Esophagus muscularis mucosa (tissue), 4 donors: ENCODE measurements around the gene GADD45GIP1. TPM values are rescaled to one million over a fixed set of nuclear protein-coding genes. Genes with fewer than 3 reads are reported as not detected.

Source experiments
- DNase-seq: peaks from one replicate; pipeline ENCODE4 v3.0.0-alpha.2; 2017; ENCODE audit errors: extremely low spot score
- H3K27ac ChIP-seq, 4 donors: fragments of 200-600 bp; sonication (generic); replicated peaks in 1 of 4; 1 replicate in 3 of 4; 2 replicates in 1 of 4; pipeline ENCODE4 v1.5.1; 2016 to 2019; ENCODE audit warnings: mild to moderate bottlenecking in 1 of 4
- H3K27me3 ChIP-seq, 4 donors: fragments of 200-600 bp; sonication (generic); one replicate each; pipeline versions ENCODE4 v1.5.1 to v1.6.0; 2016 to 2019
- H3K36me3 ChIP-seq, 4 donors: fragments of 200-600 bp; sonication (generic); one replicate each; pipeline ENCODE4 v1.5.1; 2016 to 2019
- H3K4me1 ChIP-seq, 4 donors: fragments of 200-600 bp; sonication (generic); one replicate each; pipeline ENCODE4 v1.5.1; 2016 to 2019
- H3K4me3 ChIP-seq, 4 donors: fragments of 200-600 bp; sonication (generic); 1 replicate in 2 of 4; 2 replicates in 2 of 4; pipeline ENCODE4 v1.5.1; 2016 to 2019; ENCODE audit warnings: mild to moderate bottlenecking in 4 of 4, moderate library complexity in 1 of 4
- H3K9me3 ChIP-seq, 4 donors: fragments of 200-600 bp; sonication (generic); 1 replicate in 3 of 4; 2 replicates in 1 of 4; pipeline ENCODE4 v1.5.1; 2016 to 2019
- EP300 ChIP-seq: sonication (generic); formaldehyde crosslinking; IDR thresholded peaks from one replicate; pipeline ENCODE4 v1.6.1; 2017; ENCODE audit warnings: antibody characterized with exemption
- POLR2A ChIP-seq: fragments of 450-650 bp; IDR thresholded peaks from one replicate; pipeline ENCODE4 v1.6.1; 2017; ENCODE audit warnings: antibody characterized with exemption, moderate library complexity, mild to moderate bottlenecking, low read depth
- POLR2AphosphoS5 ChIP-seq, 2 donors: sonication (generic); formaldehyde crosslinking; IDR thresholded peaks; one replicate each; pipeline ENCODE4 v1.6.1; 2017; ENCODE audit warnings: antibody characterized with exemption in 2 of 2
- WGBS: methylation state at CpG from one replicate; pipeline ENCODE4 v1.1.5; 2018; 5-methylcytosine and 5-hydroxymethylcytosine counted together
- intact Hi-C: fragments of 100-400 bp; cut with DNase I; formaldehyde crosslinking; loops from one replicate; pipeline ENCODE4 v1.15.1; 2023
- total RNA-seq, 4 donors: library from RNA; depleted of rRNA; stranded (reverse); fragments of >200 nt; gene quantifications; one replicate each; pipeline versions ENCODE4 v1.1.0 to v1.2.1, GENCODE V29; 2016
- TF ChIP-seq, protein P1 (sequence below), 3 experiments: fragments of 200-600 bp in 2 of 3; fragments of 450-650 bp in 1 of 3; sonication (generic) in 2 of 3; IDR thresholded peaks; one replicate each; pipeline ENCODE4 v1.5.1; 2017 to 2019; ENCODE audit warnings: antibody characterized with exemption in 3 of 3, mild to moderate bottlenecking in 2 of 3, moderate library complexity in 1 of 3

The GADD45GIP1 gene
- total RNA-seq, 4 donors from 2014 or later = 33.0 to 60.1 (median 49.3) TPM

DNA sequence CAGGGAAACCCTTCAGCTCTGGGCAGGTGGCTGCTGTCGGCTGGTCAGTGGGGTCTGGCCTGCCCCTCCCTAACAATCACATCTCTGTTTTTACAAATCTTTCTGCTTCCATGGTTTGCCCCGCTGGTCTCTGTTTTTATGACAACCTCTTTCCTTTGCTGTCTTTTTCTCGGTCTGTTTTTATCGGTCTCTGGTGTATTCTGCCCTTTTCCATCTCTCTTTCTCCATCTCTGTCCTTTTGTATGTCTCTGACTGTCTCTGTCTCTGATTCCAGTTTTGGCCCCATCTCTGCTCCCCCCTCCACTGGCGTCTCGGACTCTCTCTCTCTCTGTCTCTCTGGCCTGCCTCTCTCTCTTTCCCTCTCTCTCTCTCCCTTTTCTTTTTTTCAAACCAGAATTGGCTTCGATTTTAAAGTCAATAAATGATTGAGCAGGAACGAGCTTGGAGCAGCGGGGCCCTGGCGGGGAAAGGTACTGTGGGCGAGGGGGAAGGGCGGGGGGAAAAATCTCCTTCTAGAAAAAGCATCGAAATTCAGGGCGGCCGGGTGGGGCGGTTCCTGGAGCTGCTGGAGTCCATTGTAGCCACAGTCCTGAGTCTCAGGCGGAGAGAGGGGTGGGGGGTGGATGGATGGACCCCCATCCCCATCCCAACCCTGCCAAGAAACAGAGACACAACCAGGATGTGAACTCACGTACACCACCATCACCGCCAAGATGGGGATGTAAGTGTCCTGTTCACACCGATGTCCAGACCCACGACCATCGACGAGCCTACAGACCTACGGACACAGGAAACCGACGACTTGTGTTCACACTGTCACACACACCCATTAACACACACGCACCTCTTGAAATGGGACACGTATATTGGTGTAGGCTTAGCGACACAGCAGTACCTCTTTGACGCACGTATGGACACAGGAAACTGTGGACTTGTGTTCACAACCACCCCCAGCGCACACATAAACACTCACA is 41.2 kb upstream of the GADD45GIP1 start:
- WGBS = 68% methylated on average over 31 of the region's 32 CpGs
- H3K9me3 ChIP-seq = no peaks in the 10 kb centered on the region
- H3K27ac ChIP-seq = peak overlapping the region; percentile 88 to 98 (median 97)
- no peaks in the 10 kb centered on the region for H3K27me3 ChIP-seq
- H3K4me3 ChIP-seq = peak overlapping the region; percentile 74 to 92 (median 78)
- H3K36me3 ChIP-seq = peaks cover 0 to 14% (median 10%) of the 10 kb centered on the region in 4 donors
- peaks cover 44 to 77% (median 75%) of the 10 kb centered on the region in 4 donors for H3K4me1 ChIP-seq
- intact Hi-C loops = loop anchor here (2.0 kb wide), 1 partner anchor 25 kb away; no protein-coding TSS in a partner anchor
- TF ChIP-seq POLR2AphosphoS5 (IDR thresholded peaks at IDR 0.05) (no peak), POLR2A (no peak)
- DNase-seq = no peak

DNA sequence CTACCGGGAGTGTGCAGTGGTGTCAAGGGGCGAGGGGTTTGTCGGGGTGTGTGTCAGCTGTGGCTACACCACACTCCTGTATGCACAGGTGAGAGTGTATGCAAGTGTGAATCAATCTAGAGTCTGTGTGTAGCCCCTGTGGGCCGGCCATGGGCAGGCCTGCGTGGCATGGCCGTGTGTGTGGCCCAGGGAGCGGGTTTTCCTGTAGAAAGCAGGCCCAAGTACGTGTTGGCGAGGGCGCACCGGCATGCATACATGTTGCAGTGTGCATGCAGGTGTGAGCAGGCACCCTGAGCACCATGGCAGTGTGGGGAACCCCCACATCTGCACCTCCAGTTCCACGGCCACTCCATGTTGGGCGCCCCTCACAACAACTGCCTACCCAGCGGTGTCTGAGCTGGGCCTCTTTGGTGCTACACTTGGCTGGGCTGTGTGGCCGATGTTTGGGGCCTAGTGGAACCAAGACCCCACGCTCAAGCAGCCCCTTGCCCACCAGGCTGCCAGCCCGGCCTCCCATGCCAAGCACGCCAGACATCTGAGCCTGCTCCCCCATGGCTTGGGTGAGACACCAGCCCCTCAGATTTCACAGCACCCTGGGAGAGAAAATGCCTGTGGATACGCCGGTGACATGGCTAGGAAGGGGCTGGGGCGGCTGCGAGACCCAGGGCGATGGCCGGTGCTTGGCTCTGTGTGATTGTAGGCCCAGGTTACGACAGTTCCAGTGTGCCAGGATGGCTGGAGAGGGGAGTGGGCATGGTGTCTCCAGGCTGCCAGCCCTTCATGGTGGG is 40.4 kb upstream of the GADD45GIP1 start:
- intact Hi-C loops = loop anchor here (2.0 kb wide), 1 partner anchor 25 kb away; no protein-coding TSS in a partner anchor
- DNase-seq = no peak
- H3K27me3 ChIP-seq = no peaks in the 10 kb centered on the region
- 79% methylated on average over 10 of the region's 25 CpGs for WGBS
- peak overlapping the region; percentile 88 to 98 (median 97) for H3K27ac ChIP-seq
- TF ChIP-seq POLR2A (no peak), EP300 (no peak), POLR2AphosphoS5 (IDR thresholded peaks at IDR 0.05) (no peak)
- TF ChIP-seq, protein P1, sequence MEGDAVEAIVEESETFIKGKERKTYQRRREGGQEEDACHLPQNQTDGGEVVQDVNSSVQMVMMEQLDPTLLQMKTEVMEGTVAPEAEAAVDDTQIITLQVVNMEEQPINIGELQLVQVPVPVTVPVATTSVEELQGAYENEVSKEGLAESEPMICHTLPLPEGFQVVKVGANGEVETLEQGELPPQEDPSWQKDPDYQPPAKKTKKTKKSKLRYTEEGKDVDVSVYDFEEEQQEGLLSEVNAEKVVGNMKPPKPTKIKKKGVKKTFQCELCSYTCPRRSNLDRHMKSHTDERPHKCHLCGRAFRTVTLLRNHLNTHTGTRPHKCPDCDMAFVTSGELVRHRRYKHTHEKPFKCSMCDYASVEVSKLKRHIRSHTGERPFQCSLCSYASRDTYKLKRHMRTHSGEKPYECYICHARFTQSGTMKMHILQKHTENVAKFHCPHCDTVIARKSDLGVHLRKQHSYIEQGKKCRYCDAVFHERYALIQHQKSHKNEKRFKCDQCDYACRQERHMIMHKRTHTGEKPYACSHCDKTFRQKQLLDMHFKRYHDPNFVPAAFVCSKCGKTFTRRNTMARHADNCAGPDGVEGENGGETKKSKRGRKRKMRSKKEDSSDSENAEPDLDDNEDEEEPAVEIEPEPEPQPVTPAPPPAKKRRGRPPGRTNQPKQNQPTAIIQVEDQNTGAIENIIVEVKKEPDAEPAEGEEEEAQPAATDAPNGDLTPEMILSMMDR (IDR thresholded peaks at IDR 0.05) = no peak
- H3K9me3 ChIP-seq = no peaks in the 10 kb centered on the region
- H3K4me3 ChIP-seq = peak overlapping the region; percentile 74 to 92 (median 78)
- peaks cover 0 to 14% (median 10%) of the 10 kb centered on the region in 4 donors for H3K36me3 ChIP-seq
- H3K4me1 ChIP-seq = peaks cover 35 to 68% (median 66%) of the 10 kb centered on the region in 4 donors

DNA sequence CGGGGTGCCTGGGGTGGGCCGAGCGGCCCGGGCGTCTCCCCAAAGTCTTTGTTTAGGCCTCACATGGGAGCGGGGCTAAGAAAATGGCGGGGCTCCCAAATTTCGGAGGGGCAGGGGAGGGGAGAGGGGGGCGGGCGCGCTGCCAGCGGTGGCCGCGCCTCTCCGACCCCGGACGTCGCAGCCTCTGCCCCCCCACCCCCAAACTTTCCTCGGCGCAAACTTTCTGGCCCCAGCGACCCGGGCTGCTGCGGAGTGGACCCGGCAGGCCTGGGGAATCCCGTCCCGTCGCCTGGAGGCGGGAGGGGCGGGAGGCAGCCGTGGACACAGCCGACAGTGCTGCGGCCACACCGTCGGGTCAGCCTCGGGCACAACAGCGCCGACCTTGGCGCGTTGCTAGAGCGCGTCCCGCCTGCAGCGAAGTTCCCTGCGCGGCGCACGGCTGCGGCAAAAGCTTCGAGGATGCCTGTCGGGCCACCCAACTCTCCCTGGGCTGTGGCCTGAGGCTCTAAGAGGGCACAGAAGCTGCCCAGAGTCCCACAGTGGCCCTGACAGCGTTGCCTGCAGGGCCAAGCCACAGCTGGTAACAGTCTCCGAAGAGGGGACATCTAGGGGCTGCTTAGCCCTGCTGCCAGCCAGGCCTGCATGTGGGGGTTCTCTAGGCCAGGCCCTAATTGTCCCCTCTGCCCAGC is 39.5 kb upstream of the GADD45GIP1 start:
- WGBS = 3% methylated on average over 14 of the region's 52 CpGs
- H3K27me3 ChIP-seq = no peaks in the 10 kb centered on the region
- H3K9me3 ChIP-seq = no peaks in the 10 kb centered on the region
- DNase-seq = no peak
- peak overlapping the region; percentile 88 to 98 (median 97) for H3K27ac ChIP-seq
- no peak for TF ChIP-seq EP300
- TF ChIP-seq POLR2AphosphoS5 (IDR thresholded peaks at IDR 0.05) = peak; percentile 8 to 18
- no peak for TF ChIP-seq POLR2A
- peaks cover 0 to 14% (median 10%) of the 10 kb centered on the region in 4 donors for H3K36me3 ChIP-seq
- peaks cover 29 to 60% (median 59%) of the 10 kb centered on the region in 4 donors for H3K4me1 ChIP-seq
- intact Hi-C loops = loop anchor here (2.0 kb wide), 1 partner anchor 26 kb away; no protein-coding TSS in a partner anchor
- H3K4me3 ChIP-seq = peak overlapping the region; percentile 74 to 92 (median 78)

DNA sequence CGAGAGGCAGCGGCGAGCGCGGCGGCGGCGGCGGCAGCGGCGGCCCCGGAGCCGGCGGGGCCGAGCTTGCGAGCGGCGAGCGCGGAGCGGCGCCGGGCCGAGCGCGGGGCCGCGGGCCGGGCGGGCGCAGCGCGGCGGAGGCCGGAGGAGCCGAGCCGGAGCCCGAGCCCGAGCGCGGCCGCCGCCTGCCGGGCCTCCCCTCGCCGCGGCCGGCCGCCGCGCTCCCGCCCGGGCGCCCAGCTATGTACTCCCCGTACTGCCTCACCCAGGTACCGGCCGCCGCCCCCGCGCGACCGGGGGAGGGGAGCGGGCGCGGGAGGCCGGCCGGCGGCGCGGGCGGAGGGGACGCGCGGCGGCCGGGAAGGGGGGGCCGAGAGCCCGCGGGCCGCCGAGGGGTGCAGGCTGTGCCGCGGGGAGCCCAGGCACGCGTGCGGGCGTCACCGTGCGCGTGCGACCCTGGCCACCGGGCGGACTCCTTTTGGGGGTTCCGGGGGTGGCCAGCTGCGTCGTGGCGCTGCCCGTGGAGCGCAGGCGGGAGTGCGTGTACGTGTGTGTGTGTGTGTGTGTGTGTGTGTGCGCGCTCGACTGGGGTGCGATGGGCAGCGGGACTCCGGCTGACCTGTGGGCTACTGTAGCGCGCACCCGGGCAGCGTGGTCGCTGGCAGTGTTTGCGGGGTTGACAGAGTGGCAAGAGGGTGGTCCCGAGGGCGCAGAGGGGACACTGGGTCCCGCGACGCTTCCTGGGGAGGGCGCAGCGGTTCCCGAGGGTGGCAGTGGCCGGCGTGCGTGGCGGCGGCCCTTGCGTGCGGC is 38.8 kb upstream of the GADD45GIP1 start:
- Histone ChIP-seq H3K4me3 (peak overlapping the region; percentile 74 to 92 (median 78)), H3K4me1 (peaks cover 22 to 53% (median 51%) of the 10 kb centered on the region in 4 donors), H3K27ac (peak overlapping the region; percentile 88 to 98 (median 97)), H3K9me3 (no peaks in the 10 kb centered on the region), H3K36me3 (peaks cover 0 to 14% (median 10%) of the 10 kb centered on the region in 4 donors), H3K27me3 (no peaks in the 10 kb centered on the region)
- no peak for DNase-seq
- intact Hi-C loops = loop anchor here (2.0 kb wide), 1 partner anchor 27 kb away; no protein-coding TSS in a partner anchor
- 0% methylated on average over 40 of the region's 129 CpGs for WGBS
- TF ChIP-seq EP300 = no peak
- TF ChIP-seq, protein P1 (IDR thresholded peaks at IDR 0.05) = no peak
- TF ChIP-seq POLR2A = no peak
- TF ChIP-seq POLR2AphosphoS5 (IDR thresholded peaks at IDR 0.05) = no peak
